ENCODE data around the gene ADORA2A.

ADORA2A gene

GRCh38 chr22:24440270-24440717 is 12.9 kb downstream of the ADORA2A start:
- Histone ChIP-seq H3K27me3 (ENCODE audit: control insufficient read depth, insufficient read depth, low read length, poor library complexity, severe bottlenecking) (no peaks in the 10 kb centered on the region), H3K9me3 (ENCODE audit: control insufficient read depth, low read length) (no peaks in the 10 kb centered on the region), H3K4me1 (ENCODE audit: control insufficient read depth, insufficient read depth, low read length) (peaks cover 6% of the 10 kb centered on the region), H3K36me3 (ENCODE audit: control insufficient read depth, insufficient read depth, low read length) (no peaks in the 10 kb centered on the region), H3K4me3 (ENCODE audit: insufficient read depth, low read depth, low read length) (no peak overlapping the region), H3K27ac (ENCODE audit: insufficient read depth, low read depth, low read length, poor library complexity, severe bottlenecking) (no peak overlapping the region)
- WGBS, 2 experiments: 95 to 96% methylated on average over 10 of the region's 10 CpGs

GRCh38 chr22:24440718-24441405 is 13.5 kb downstream of the ADORA2A start:
- H3K4me1 ChIP-seq (ENCODE audit: control insufficient read depth, insufficient read depth, low read length): peaks cover 11% of the 10 kb centered on the region

GRCh38 chr22:24441406-24442351 is 14.3 kb downstream of the ADORA2A start:
- no peaks in the 10 kb centered on the region for H3K27me3 ChIP-seq (ENCODE audit: control insufficient read depth, insufficient read depth, low read length, poor library complexity, severe bottlenecking)
- H3K4me1 ChIP-seq (ENCODE audit: control insufficient read depth, insufficient read depth, low read length): peaks cover 18% of the 10 kb centered on the region
- H3K27ac ChIP-seq (ENCODE audit: insufficient read depth, low read depth, low read length, poor library complexity, severe bottlenecking): no peak overlapping the region
- 91 to 93% methylated on average over 8 of the region's 8 CpGs for WGBS, 2 experiments
- H3K36me3 ChIP-seq (ENCODE audit: control insufficient read depth, insufficient read depth, low read length): no peaks in the 10 kb centered on the region
- no peaks in the 10 kb centered on the region for H3K9me3 ChIP-seq (ENCODE audit: control insufficient read depth, low read length)
- H3K4me3 ChIP-seq (ENCODE audit: insufficient read depth, low read depth, low read length): no peak overlapping the region

More at GRCh38 chr22:24440718-24441405, 13.5 kb downstream of the ADORA2A start:
- WGBS, 2 experiments: 95 to 96% methylated on average over 30 of the region's 30 CpGs
- Histone ChIP-seq H3K27ac (ENCODE audit: insufficient read depth, low read depth, low read length, poor library complexity, severe bottlenecking) (no peak overlapping the region), H3K36me3 (ENCODE audit: control insufficient read depth, insufficient read depth, low read length) (no peaks in the 10 kb centered on the region), H3K9me3 (ENCODE audit: control insufficient read depth, low read length) (no peaks in the 10 kb centered on the region), H3K4me3 (ENCODE audit: insufficient read depth, low read depth, low read length) (no peak overlapping the region), H3K27me3 (ENCODE audit: control insufficient read depth, insufficient read depth, low read length, poor library complexity, severe bottlenecking) (no peaks in the 10 kb centered on the region)

GRCh38 chr22:24442352-24442744 is 14.9 kb downstream of the ADORA2A start:
- 85 to 88% methylated on average over 8 of the region's 8 CpGs for WGBS, 2 experiments
- Histone ChIP-seq H3K27ac (ENCODE audit: insufficient read depth, low read depth, low read length, poor library complexity, severe bottlenecking) (no peak overlapping the region), H3K4me3 (ENCODE audit: insufficient read depth, low read depth, low read length) (no peak overlapping the region)

GRCh38 chr22:24443668-24444067 is 16.3 kb downstream of the ADORA2A start:
- Histone ChIP-seq H3K27ac (ENCODE audit: insufficient read depth, low read depth, low read length, poor library complexity, severe bottlenecking) (no peak overlapping the region), H3K9me3 (ENCODE audit: control insufficient read depth, low read length) (no peaks in the 10 kb centered on the region), H3K4me1 (ENCODE audit: control insufficient read depth, insufficient read depth, low read length) (peaks cover 18% of the 10 kb centered on the region), H3K36me3 (ENCODE audit: control insufficient read depth, insufficient read depth, low read length) (no peaks in the 10 kb centered on the region), H3K4me3 (ENCODE audit: insufficient read depth, low read depth, low read length) (no peak overlapping the region), H3K27me3 (ENCODE audit: control insufficient read depth, insufficient read depth, low read length, poor library complexity, severe bottlenecking) (no peaks in the 10 kb centered on the region)

More at GRCh38 chr22:24442352-24442744, 14.9 kb downstream of the ADORA2A start:
- H3K4me1 ChIP-seq (ENCODE audit: control insufficient read depth, insufficient read depth, low read length): peaks cover 18% of the 10 kb centered on the region
- no peaks in the 10 kb centered on the region for H3K9me3 ChIP-seq (ENCODE audit: control insufficient read depth, low read length)
- H3K36me3 ChIP-seq (ENCODE audit: control insufficient read depth, insufficient read depth, low read length): no peaks in the 10 kb centered on the region
- no peaks in the 10 kb centered on the region for H3K27me3 ChIP-seq (ENCODE audit: control insufficient read depth, insufficient read depth, low read length, poor library complexity, severe bottlenecking)

- H3K36me3 ChIP-seq (ENCODE audit: control insufficient read depth, insufficient read depth, low read length): no peaks in the 10 kb centered on the region
- no peak overlapping the region for H3K4me3 ChIP-seq (ENCODE audit: insufficient read depth, low read depth, low read length)
- peaks cover 18% of the 10 kb centered on the region for H3K4me1 ChIP-seq (ENCODE audit: control insufficient read depth, insufficient read depth, low read length)
- H3K27me3 ChIP-seq (ENCODE audit: control insufficient read depth, insufficient read depth, low read length, poor library complexity, severe bottlenecking): no peaks in the 10 kb centered on the region
- no peaks in the 10 kb centered on the region for H3K9me3 ChIP-seq (ENCODE audit: control insufficient read depth, low read length)
- 92 to 93% methylated on average over 3 of the region's 3 CpGs for WGBS, 2 experiments
- H3K27ac ChIP-seq (ENCODE audit: insufficient read depth, low read depth, low read length, poor library complexity, severe bottlenecking): no peak overlapping the region
Observed at GRCh38 chr22:24444251-24444650, 16.9 kb downstream of the ADORA2A start.

- no peaks in the 10 kb centered on the region for H3K27me3 ChIP-seq (ENCODE audit: control insufficient read depth, insufficient read depth, low read length, poor library complexity, severe bottlenecking)
- H3K4me1 ChIP-seq (ENCODE audit: control insufficient read depth, insufficient read depth, low read length): peaks cover 20% of the 10 kb centered on the region
- no peaks in the 10 kb centered on the region for H3K9me3 ChIP-seq (ENCODE audit: control insufficient read depth, low read length)
- no peak overlapping the region for H3K27ac ChIP-seq (ENCODE audit: insufficient read depth, low read depth, low read length, poor library complexity, severe bottlenecking)
- WGBS, 2 experiments: 63 to 71% methylated on average over 12 of the region's 12 CpGs
- H3K36me3 ChIP-seq (ENCODE audit: control insufficient read depth, insufficient read depth, low read length): no peaks in the 10 kb centered on the region
- no peak overlapping the region for H3K4me3 ChIP-seq (ENCODE audit: insufficient read depth, low read depth, low read length)
Observed at GRCh38 chr22:24444729-24445466, 17.5 kb downstream of the ADORA2A start.

- WGBS, 2 experiments: 59 to 60% methylated on average over 11 of the region's 11 CpGs
- H3K9me3 ChIP-seq (ENCODE audit: control insufficient read depth, low read length): no peaks in the 10 kb centered on the region
- H3K4me1 ChIP-seq (ENCODE audit: control insufficient read depth, insufficient read depth, low read length): peaks cover 28% of the 10 kb centered on the region
- no peaks in the 10 kb centered on the region for H3K27me3 ChIP-seq (ENCODE audit: control insufficient read depth, insufficient read depth, low read length, poor library complexity, severe bottlenecking)
- H3K27ac ChIP-seq (ENCODE audit: insufficient read depth, low read depth, low read length, poor library complexity, severe bottlenecking): peak overlapping the region; percentile 57
- no peaks in the 10 kb centered on the region for H3K36me3 ChIP-seq (ENCODE audit: control insufficient read depth, insufficient read depth, low read length)
- no peak overlapping the region for H3K4me3 ChIP-seq (ENCODE audit: insufficient read depth, low read depth, low read length)
Observed at GRCh38 chr22:24445481-24446259, 18.3 kb downstream of the ADORA2A start.

- 78 to 92% methylated on average over 3 of the region's 3 CpGs for WGBS, 2 experiments
- Histone ChIP-seq H3K27ac (ENCODE audit: insufficient read depth, low read depth, low read length, poor library complexity, severe bottlenecking) (no peak overlapping the region), H3K4me1 (ENCODE audit: control insufficient read depth, insufficient read depth, low read length) (peaks cover 30% of the 10 kb centered on the region), H3K4me3 (ENCODE audit: insufficient read depth, low read depth, low read length) (no peak overlapping the region), H3K27me3 (ENCODE audit: control insufficient read depth, insufficient read depth, low read length, poor library complexity, severe bottlenecking) (no peaks in the 10 kb centered on the region), H3K36me3 (ENCODE audit: control insufficient read depth, insufficient read depth, low read length) (no peaks in the 10 kb centered on the region), H3K9me3 (ENCODE audit: control insufficient read depth, low read length) (no peaks in the 10 kb centered on the region)
Observed at GRCh38 chr22:24446260-24446611, 18.8 kb downstream of the ADORA2A start.

Data from ectodermal cell (in vitro differentiated cells).